ENCODE measurements around the gene PADI3. TPM values are rescaled to one million over a fixed set of nuclear protein-coding genes. Genes with fewer than 3 reads are reported as not detected.
"Not testable (repeated sequence)": the region's sequence is repeated elsewhere in the genome, so short reads cannot be mapped to it uniquely, and the experiment has no call there.

Gene PADI3
- total and polyA plus RNA-seq, 7 donors: 0.51 TPM; not detected in 6

DNA sequence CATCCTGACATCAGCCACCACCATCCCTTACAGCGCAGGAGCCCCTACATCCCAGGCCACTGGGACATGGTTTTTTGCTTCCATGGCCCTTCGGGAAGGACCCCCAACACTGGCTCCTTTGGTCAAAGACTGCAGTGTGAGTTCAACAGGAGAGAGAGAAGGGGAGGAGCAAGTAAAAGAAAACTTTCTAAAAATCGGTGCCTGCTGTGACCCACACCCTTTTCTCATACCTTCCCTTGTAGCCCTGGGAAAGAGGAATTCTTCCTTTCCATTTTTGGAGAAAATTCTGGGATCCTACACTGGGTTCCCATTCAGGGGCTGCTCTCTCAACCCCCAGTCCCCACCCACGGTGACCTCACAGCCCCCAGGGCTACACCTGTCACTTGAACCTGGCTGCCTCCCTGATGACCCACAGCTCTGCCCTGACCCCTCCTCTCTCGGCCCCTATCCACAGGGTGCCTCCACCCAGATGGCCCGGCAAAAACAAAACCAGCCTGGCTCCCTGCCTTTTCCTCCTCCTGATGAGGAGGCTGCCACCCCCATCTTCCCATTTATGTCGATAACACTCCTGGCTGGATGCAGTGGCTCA lies 66.7 kb downstream of the PADI3 start:
- H3K9me3 ChIP-seq: peaks cover 0 to 3% (median 1%) of the 10 kb centered on the region in 4 donors
- intact Hi-C loops (cut with DNase I): no loop called here
- no peaks in the 10 kb centered on the region for H3K36me3 ChIP-seq
- H3K4me3 ChIP-seq: no peak overlapping the region
- H3K27me3 ChIP-seq: peaks cover 0 to 14% (median 7%) of the 10 kb centered on the region in 3 donors
- H3K4me1 ChIP-seq: no peaks in the 10 kb centered on the region
- 52 to 70% methylated on average over 7 of the region's 7 CpGs for WGBS, 2 donors
- no peak overlapping the region for H3K27ac ChIP-seq
- TF ChIP-seq POLR2A (IDR thresholded peaks at IDR 0.05) (no peak), POLR2AphosphoS5 (IDR thresholded peaks at IDR 0.05) (no peak), EP300 (IDR thresholded peaks at IDR 0.05) (no peak)
- TF ChIP-seq, protein P1, sequence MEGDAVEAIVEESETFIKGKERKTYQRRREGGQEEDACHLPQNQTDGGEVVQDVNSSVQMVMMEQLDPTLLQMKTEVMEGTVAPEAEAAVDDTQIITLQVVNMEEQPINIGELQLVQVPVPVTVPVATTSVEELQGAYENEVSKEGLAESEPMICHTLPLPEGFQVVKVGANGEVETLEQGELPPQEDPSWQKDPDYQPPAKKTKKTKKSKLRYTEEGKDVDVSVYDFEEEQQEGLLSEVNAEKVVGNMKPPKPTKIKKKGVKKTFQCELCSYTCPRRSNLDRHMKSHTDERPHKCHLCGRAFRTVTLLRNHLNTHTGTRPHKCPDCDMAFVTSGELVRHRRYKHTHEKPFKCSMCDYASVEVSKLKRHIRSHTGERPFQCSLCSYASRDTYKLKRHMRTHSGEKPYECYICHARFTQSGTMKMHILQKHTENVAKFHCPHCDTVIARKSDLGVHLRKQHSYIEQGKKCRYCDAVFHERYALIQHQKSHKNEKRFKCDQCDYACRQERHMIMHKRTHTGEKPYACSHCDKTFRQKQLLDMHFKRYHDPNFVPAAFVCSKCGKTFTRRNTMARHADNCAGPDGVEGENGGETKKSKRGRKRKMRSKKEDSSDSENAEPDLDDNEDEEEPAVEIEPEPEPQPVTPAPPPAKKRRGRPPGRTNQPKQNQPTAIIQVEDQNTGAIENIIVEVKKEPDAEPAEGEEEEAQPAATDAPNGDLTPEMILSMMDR (IDR thresholded peaks at IDR 0.05): no peak
- DNase-seq: peak; percentile 35

DNA sequence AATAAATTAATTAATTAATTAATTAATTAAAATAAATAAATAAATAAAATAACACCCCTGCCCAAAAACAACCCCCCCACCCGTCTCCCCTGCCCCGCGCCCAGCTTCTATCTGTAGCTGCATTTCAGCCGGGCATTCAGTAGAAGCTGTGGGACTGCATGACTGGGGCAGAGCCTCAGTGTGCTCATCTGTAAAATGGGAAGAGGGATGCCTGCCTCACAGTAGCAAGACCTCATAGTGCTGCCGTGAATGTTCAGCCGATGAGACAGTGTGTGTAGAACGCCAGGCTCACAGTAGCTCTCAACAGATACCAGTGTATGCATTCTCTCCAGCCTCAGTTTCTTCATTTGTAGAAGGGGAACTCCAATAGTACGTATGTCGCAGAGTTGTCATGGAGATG lies 67.8 kb downstream of the PADI3 start:
- intact Hi-C loops (cut with DNase I): no loop called here
- Histone ChIP-seq H3K27me3 (peaks cover 0 to 7% (median 3%) of the 10 kb centered on the region in 3 donors), H3K36me3 (no peaks in the 10 kb centered on the region), H3K4me3 (no peak overlapping the region), H3K27ac (no peak overlapping the region), H3K9me3 (peaks cover 0 to 3% (median 1%) of the 10 kb centered on the region in 4 donors), H3K4me1 (no peaks in the 10 kb centered on the region)
- TF ChIP-seq POLR2AphosphoS5 (IDR thresholded peaks at IDR 0.05) (no peak), EP300 (IDR thresholded peaks at IDR 0.05) (no peak), POLR2A (IDR thresholded peaks at IDR 0.05) (no peak)
- TF ChIP-seq, protein P1 (IDR thresholded peaks at IDR 0.05): no peak
- WGBS, 2 donors: 84 to 85% methylated on average over 9 of the region's 9 CpGs
- no peak for DNase-seq

DNA sequence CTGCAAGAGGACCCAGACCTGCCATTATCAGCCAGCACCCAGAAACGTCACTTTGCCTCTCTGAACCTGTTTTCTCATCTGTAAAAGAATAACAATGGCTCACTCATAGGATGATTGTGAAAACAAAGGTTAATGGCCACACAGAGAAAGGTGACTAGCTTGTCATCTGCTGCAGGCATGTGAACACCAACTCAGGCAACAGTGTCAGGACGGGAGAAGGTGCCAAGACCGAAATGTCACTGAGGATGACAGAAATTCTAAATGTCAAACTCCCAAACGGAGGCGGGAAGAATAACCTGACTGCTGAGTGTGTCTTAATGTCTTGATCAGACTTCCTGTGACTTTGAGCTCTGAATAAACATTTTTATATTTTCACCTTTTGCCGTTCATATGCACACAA lies 69.4 kb downstream of the PADI3 start:
- Histone ChIP-seq H3K4me3 (no peak overlapping the region), H3K9me3 (peaks cover 0 to 3% (median 1%) of the 10 kb centered on the region in 4 donors), H3K27ac (no peak overlapping the region), H3K4me1 (no peaks in the 10 kb centered on the region), H3K27me3 (peaks cover 0 to 3% (median 0%) of the 10 kb centered on the region in 3 donors), H3K36me3 (no peaks in the 10 kb centered on the region)
- TF ChIP-seq POLR2AphosphoS5 (IDR thresholded peaks at IDR 0.05) (no peak), EP300 (IDR thresholded peaks at IDR 0.05) (no peak), POLR2A (IDR thresholded peaks at IDR 0.05) (no peak)
- TF ChIP-seq, protein P1 (IDR thresholded peaks at IDR 0.05): no peak
- intact Hi-C loops (cut with DNase I): no loop called here
- no peak for DNase-seq
- 25 to 62% methylated on average over 6 of the region's 6 CpGs for WGBS, 2 donors

DNA sequence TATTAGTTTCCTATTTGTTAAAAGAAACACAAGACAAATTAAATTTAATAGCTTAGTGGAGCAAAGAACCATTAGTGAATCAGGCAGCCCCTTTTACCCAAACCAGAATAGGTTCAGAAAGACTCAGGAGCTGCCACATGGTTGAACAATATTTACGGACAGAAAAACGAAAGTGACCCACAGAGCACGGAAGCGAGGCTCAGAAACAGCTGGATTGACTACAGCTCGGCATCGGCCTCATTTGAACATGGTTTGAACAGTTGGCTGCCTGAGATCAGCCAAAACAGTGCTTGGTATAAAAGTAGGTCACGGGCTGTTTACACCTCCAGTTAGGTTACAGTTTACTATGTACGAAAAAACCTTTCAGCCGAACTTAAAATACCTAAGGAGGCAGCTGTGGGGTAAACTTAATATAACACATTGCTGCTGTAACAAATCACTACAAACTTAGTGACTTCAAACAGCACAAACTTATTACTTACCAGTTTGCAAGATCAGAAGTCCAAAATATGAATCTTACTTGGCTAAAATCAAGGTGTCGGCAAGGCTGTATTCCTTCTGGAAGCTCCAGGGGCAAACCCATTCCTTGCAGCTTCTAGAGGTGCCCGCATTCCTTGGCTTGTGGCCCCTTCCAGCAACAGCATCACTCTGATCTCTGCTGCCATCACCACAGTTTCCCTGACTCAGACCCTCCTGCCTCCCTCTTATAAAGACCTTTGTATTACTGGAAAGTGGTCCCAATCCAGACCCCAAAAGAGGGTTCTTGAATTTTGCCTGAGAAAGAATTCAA lies 70.9 kb downstream of the PADI3 start:
- Histone ChIP-seq H3K4me1 (no peaks in the 10 kb centered on the region), H3K27me3 (peaks cover 0 to 3% (median 0%) of the 10 kb centered on the region in 3 donors), H3K27ac (no peak overlapping the region), H3K36me3 (no peaks in the 10 kb centered on the region), H3K4me3 (no peak overlapping the region), H3K9me3 (peaks cover 0 to 3% (median 1%) of the 10 kb centered on the region in 4 donors)
- TF ChIP-seq POLR2AphosphoS5 (IDR thresholded peaks at IDR 0.05) (no peak), POLR2A (IDR thresholded peaks at IDR 0.05) (no peak), EP300 (IDR thresholded peaks at IDR 0.05) (no peak)
- TF ChIP-seq, protein P1 (IDR thresholded peaks at IDR 0.05): no peak
- intact Hi-C loops (cut with DNase I): no loop called here
- no peak for DNase-seq
- 89 to 92% methylated on average over 11 of the region's 11 CpGs for WGBS, 2 donors

DNA sequence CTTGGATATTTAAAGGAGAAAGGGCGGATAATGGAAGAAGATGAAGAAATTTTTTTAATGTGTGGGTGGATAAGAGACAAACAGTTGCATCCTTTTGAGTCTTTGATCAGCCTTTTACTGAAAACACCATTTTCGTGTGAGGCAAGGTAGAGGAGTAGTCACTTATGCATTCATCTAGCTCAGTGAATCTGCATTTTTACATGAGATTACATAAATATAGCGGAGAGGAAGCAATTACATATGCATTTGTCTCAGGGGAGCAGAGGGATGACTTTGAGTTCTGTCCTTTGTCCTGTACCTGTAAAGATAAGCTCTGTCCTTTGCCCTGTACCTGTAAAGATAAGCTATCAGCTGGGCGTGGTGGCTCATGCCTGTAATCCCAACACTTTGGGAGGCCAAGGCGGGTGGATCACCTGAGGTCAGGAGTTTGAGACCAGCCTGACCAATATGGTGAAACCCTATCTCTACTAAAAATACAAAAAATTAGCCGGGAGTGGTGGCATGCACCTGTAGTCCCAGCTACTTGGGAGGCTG lies 73.0 kb downstream of the PADI3 start:
- intact Hi-C loops (cut with DNase I); DNase-seq: not testable (repeated sequence)
- 27 to 59% methylated on average over 6 of the region's 6 CpGs for WGBS, 2 donors

More for the DNA sequence above, 73.0 kb downstream of the PADI3 start:
- not testable (repeated sequence) for H3K9me3 ChIP-seq, H3K4me3 ChIP-seq, H3K27me3 ChIP-seq, H3K4me1 ChIP-seq, H3K36me3 ChIP-seq, H3K27ac ChIP-seq
